Smooth muscle cell (in vitro differentiated cells): ENCODE results near the gene EXTL1. TPM values are rescaled to one million over a fixed set of nuclear protein-coding genes. Genes with fewer than 3 reads are reported as not detected.

Source experiments
- DNase-seq: peaks from one replicate; lab custom pipeline; 2025; ENCODE audit not compliant: unreplicated experiment; lab: John Stamatoyannopoulos, UW
- H2AFZ ChIP-seq: fragments of 200-600 bp; sonication (generic); 2 replicates; pipeline ENCODE4 v1.6.0; 2016; ENCODE audit warnings: antibody characterized with exemption, low read depth, mild to moderate bottlenecking
- H3F3A ChIP-seq: fragments of 200-600 bp; sonication (generic); 2 replicates; pipeline ENCODE4 v1.6.0; 2017; ENCODE audit warnings: antibody characterized with exemption, low read depth
- H3K27ac ChIP-seq: fragments of 200-600 bp; sonication (generic); 2 replicates; pipeline ENCODE4 v1.5.1; 2016; ENCODE audit warnings: low read depth, mild to moderate bottlenecking
- H3K27me3 ChIP-seq: fragments of 200-600 bp; sonication (generic); 2 replicates; pipeline ENCODE4 v1.6.1; 2016; ENCODE audit warnings: low read depth, mild to moderate bottlenecking
- H3K36me3 ChIP-seq: fragments of 200-600 bp; sonication (generic); 2 replicates; pipeline ENCODE4 v1.5.1; 2016; ENCODE audit warnings: low read depth
- H3K4me1 ChIP-seq: fragments of 200-600 bp; sonication (generic); 2 replicates; pipeline ENCODE4 v1.5.1; 2016; ENCODE audit warnings: low read depth
- H3K4me2 ChIP-seq: fragments of 200-600 bp; sonication (generic); 2 replicates; pipeline ENCODE4 v1.6.0; 2016; ENCODE audit warnings: mild to moderate bottlenecking
- H3K4me3 ChIP-seq: fragments of 200-600 bp; sonication (generic); 2 replicates; pipeline ENCODE4 v1.5.1; 2016; ENCODE audit warnings: mild to moderate bottlenecking
- H3K79me2 ChIP-seq: fragments of 200-600 bp; sonication (generic); 2 replicates; pipeline ENCODE4 v1.6.0; 2016; ENCODE audit warnings: low read depth, mild to moderate bottlenecking
- H3K9ac ChIP-seq: fragments of 200-600 bp; sonication (generic); 2 replicates; pipeline ENCODE4 v1.6.0; 2016; ENCODE audit warnings: low read depth
- H3K9me3 ChIP-seq: fragments of 200-600 bp; sonication (generic); replicated peaks from 2 replicates; pipeline ENCODE4 v1.5.1; 2016; ENCODE audit warnings: low read depth
- H4K20me1 ChIP-seq: fragments of 200-600 bp; sonication (generic); 2 replicates; pipeline ENCODE4 v1.6.0; 2016; ENCODE audit warnings: low read depth
- WGBS: methylation state at CpG from one replicate; pipeline ENCODE4 v1.1.7; 2016; ENCODE audit warnings: low lambda C conversion rate; 5-methylcytosine and 5-hydroxymethylcytosine counted together
- polyA plus RNA-seq: library from polyadenylated mRNA; unstranded; fragments of >200 nt; fragmentation: Nextera tagmentation; extraction: Ambion mirVana; gene quantifications from 2 replicates; pipeline ENCODE4 v1.2.1, GENCODE V29; 2016
- total RNA-seq: library from RNA; depleted of rRNA; stranded (reverse); fragments of >200 nt; gene quantifications from 2 replicates; pipeline ENCODE4 v1.2.3, GENCODE V29; 2014
- TF ChIP-seq, protein P1 (sequence below): fragments of 200-600 bp; sonication (generic); IDR thresholded peaks from 2 replicates; pipeline ENCODE4 v1.5.1; 2017; ENCODE audit warnings: borderline replicate concordance, mild to moderate bottlenecking, antibody characterized with exemption; ENCODE audit not compliant: insufficient read depth, poor library complexity, severe bottlenecking

The EXTL1 gene
- total and polyA plus RNA-seq, 2 experiments from 2014 or later = 11.2 to 25.8 TPM

DNA sequence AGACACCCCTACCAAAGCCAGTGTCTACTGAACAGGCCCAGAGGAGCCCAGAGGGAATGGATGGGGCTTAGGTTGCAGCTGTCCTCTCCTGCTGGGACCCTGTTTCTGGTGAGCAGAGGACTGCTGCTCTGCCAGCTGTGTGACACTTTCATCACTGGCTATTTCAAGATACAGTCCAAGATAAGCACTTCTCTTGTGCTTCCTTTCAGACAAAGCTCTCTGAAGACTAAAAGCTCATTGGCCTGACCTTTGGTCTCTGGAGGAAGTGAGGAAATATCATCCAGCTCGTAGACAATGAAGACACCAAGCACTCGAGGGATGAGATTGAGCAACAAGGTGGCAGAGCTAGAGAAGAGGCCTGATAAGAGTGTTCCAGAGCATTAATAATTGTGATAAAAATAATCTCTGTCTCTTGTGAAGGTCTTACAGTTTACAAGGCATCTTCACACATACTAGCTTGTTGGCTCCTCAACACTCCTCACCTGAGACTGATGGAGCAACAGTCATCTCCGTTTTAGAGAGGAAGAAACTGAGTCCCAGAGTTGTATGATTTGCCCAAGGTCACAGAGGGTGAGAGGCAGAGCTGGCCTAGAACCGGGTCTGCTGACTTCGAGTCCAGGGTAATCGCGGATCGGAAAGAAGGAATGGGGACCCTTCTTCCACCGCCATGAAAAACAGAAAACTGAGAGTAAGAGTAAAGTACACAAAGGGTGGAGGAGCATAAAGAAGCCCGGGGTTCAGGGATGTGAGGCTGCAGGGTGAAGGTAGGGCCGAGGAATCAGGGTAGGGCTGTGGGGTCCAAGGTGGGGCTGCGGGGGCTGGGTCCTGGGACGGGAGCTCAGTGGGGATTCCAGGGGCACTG lies 24.4 kb upstream of the EXTL1 start:
- TF ChIP-seq, protein P1, sequence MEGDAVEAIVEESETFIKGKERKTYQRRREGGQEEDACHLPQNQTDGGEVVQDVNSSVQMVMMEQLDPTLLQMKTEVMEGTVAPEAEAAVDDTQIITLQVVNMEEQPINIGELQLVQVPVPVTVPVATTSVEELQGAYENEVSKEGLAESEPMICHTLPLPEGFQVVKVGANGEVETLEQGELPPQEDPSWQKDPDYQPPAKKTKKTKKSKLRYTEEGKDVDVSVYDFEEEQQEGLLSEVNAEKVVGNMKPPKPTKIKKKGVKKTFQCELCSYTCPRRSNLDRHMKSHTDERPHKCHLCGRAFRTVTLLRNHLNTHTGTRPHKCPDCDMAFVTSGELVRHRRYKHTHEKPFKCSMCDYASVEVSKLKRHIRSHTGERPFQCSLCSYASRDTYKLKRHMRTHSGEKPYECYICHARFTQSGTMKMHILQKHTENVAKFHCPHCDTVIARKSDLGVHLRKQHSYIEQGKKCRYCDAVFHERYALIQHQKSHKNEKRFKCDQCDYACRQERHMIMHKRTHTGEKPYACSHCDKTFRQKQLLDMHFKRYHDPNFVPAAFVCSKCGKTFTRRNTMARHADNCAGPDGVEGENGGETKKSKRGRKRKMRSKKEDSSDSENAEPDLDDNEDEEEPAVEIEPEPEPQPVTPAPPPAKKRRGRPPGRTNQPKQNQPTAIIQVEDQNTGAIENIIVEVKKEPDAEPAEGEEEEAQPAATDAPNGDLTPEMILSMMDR = no peak
- Histone ChIP-seq H3F3A (no peaks in the 10 kb centered on the region), H3K9ac (peak overlapping the region; percentile 80), H3K27me3 (no peaks in the 10 kb centered on the region), H3K4me2 (peak overlapping the region; percentile 87), H3K36me3 (no peaks in the 10 kb centered on the region), H3K27ac (peak overlapping the region; percentile 70), H3K4me1 (peaks cover 13% of the 10 kb centered on the region), H3K9me3 (no peaks in the 10 kb centered on the region), H3K4me3 (peak overlapping the region; percentile 65), H3K79me2 (no peaks in the 10 kb centered on the region), H4K20me1 (no peaks in the 10 kb centered on the region), H2AFZ (peak overlapping the region; percentile 95)
- DNase-seq = no peak
- 20% methylated on average over 11 of the region's 13 CpGs for WGBS

DNA sequence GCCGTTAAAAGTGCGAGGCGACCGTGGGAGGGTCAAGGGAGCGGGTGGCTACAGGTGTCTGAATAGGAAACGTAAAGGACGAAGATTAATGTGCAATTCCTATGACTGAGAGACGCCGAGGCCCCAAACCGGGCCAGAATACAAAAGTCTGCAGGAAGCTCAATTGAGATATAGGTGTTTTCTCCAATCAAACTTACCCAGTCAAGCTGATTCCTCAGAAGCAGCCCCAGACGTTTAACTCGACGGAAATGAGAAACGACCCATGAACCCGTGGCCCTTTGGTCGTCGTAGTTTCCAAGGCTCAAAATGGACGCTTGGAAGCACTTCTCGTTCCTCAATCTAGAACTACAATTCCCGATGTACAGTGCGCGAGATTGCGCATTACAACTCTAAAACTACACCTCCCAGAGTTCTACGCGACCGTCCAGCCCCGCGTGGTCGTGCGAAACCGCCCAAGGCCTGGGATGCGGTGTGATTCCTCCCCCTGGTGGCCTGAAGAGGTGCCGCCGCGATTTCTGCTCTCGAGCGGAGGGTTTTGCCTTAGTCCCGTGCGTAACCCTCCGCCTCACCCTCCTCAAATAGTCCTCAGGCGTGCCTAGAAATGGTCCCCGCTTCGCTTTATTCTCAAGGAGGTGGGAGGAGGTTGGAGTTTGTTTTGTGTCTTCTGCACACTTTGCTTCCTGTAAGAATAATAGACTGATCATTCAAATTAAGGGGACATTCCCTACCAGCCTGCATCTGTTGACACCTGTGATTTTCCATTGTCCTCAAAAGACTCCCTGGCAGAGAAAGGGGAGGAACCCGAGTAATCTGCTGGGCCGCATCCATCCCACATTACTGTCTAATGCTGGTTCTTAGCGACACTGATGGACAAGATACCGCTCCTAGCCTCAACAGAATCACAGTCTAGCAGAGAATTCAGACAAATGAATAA lies 23.5 kb upstream of the EXTL1 start, which contains the start of gene PAFAH2:
PAFAH2 (minus strand) TSS at position 236 of the 934 bp plus-strand sequence. CDS start 7,247 bp downstream, outside the sequence.
- Histone ChIP-seq H3K4me2 (peak within 1 kb of the TSS; percentile 87), H3K27ac (peak within 1 kb of the TSS; percentile 70), H4K20me1 (no peaks in the 10 kb centered on the region), H3K4me1 (peaks cover 13% of the 10 kb centered on the region), H3F3A (no peaks in the 10 kb centered on the region), H3K9ac (peak within 1 kb of the TSS; percentile 80), H3K36me3 (no peaks in the 10 kb centered on the region), H3K4me3 (peak within 1 kb of the TSS; percentile 65), H3K27me3 (no peaks in the 10 kb centered on the region), H3K9me3 (no peaks in the 10 kb centered on the region), H3K79me2 (no peaks in the 10 kb centered on the region), H2AFZ (peak within 1 kb of the TSS; percentile 95)
- 3% methylated on average over 47 of the region's 47 CpGs for WGBS
- peak; percentile 79 for DNase-seq
- TF ChIP-seq, protein P1 = peak; percentile 91

- Histone ChIP-seq H4K20me1 (no peaks in the 10 kb centered on the region), H3K4me2 (no peak overlapping the region)
- 77% methylated on average over 17 of the region's 18 CpGs for WGBS
Measured at GRCh38 chr1:25999041-25999800, 22.4 kb upstream of the EXTL1 start.

More at GRCh38 chr1:25999041-25999800, 22.4 kb upstream of the EXTL1 start:
- peak overlapping the region; percentile 88 for H2AFZ ChIP-seq
- no peak for DNase-seq
- no peaks in the 10 kb centered on the region for H3K9me3 ChIP-seq
- H3K9ac ChIP-seq = no peak overlapping the region
- H3K4me3 ChIP-seq = no peak overlapping the region
- no peaks in the 10 kb centered on the region for H3F3A ChIP-seq
- no peak overlapping the region for H3K27ac ChIP-seq
- H3K4me1 ChIP-seq = peaks cover 13% of the 10 kb centered on the region
- H3K27me3 ChIP-seq = no peaks in the 10 kb centered on the region
- H3K36me3 ChIP-seq = no peaks in the 10 kb centered on the region
- TF ChIP-seq, protein P1 = no peak
- H3K79me2 ChIP-seq = no peaks in the 10 kb centered on the region
